IMR-90 (cell line): ENCODE measurements around the gene NEK5. TPM values are rescaled to one million over a fixed set of nuclear protein-coding genes. Genes with fewer than 3 reads are reported as not detected.

Experiments used
- ATAC-seq: fragments of 200-7000 bp; cut with Tn5 transposase; 2 replicates; pipeline ENCODE4 v1.9.1; 2020; ENCODE audit warnings: low read depth, mild to moderate bottlenecking, moderate library complexity
- BruUV-seq: library from RNA; stranded (reverse); fragments of 400-500 nt; replicated peaks from 2 replicates; lab custom pipeline; 2021; lab: Mats Ljungman, UMichigan
- CTCF ChIA-PET: fragments of 300-600 bp; formaldehyde crosslinking; extraction: SDS; loops from one replicate; lab custom pipeline; 2021; ENCODE audit warnings: antibody characterized with exemption; lab: Yijun Ruan, JAX
- POLR2A ChIA-PET: fragments of 300-600 bp; sonication (Branson Sonifier 250); formaldehyde crosslinking; loops from one replicate; lab custom pipeline; 2022; ENCODE audit warnings: antibody characterized with exemption; ENCODE audit not compliant: unreplicated experiment; lab: Charles Lee
- DNase-seq: peaks from one replicate; pipeline ENCODE4 v3.0.0; 2013
- H2AFZ ChIP-seq: replicated peaks from 2 replicates; pipeline ENCODE3; 2013; ENCODE audit warnings: low read length, mild to moderate bottlenecking; ENCODE audit not compliant: poor library complexity
- H2AK5ac ChIP-seq: 2 replicates; pipeline ENCODE4 v1.6.1; 2013; ENCODE audit warnings: low read depth, low read length, inconsistent platforms
- H2AK9ac ChIP-seq: replicated peaks from 2 replicates; pipeline ENCODE3; 2013; ENCODE audit warnings: mild to moderate bottlenecking, low read depth, low read length, moderate library complexity; ENCODE audit not compliant: poor library complexity
- H2BK120ac ChIP-seq: 2 replicates; pipeline ENCODE4 v1.6.1; 2013; ENCODE audit warnings: low read depth, low read length, inconsistent platforms
- H2BK15ac ChIP-seq: 3 replicates; pipeline ENCODE4 v1.6.1; 2013; ENCODE audit warnings: low read depth, low read length, inconsistent platforms
- H2BK20ac ChIP-seq: 2 replicates; pipeline ENCODE4 v1.6.1; 2013; ENCODE audit warnings: low read depth, mild to moderate bottlenecking, inconsistent platforms, low read length, moderate library complexity
- H2BK5ac ChIP-seq: 2 replicates; pipeline ENCODE4 v1.6.1; 2013; ENCODE audit warnings: mild to moderate bottlenecking, low read depth, low read length, inconsistent platforms; ENCODE audit not compliant: poor library complexity, severe bottlenecking
- H3K14ac ChIP-seq: replicated peaks from 2 replicates; pipeline ENCODE4 v1.6.1; 2013; ENCODE audit warnings: low read depth, low read length, inconsistent platforms
- H3K18ac ChIP-seq: 2 replicates; pipeline ENCODE4 v1.6.1; 2013; ENCODE audit warnings: low read depth, low read length, control low read depth
- H3K23ac ChIP-seq: 2 replicates; pipeline ENCODE4 v1.6.1; 2013; ENCODE audit warnings: low read depth, low read length, inconsistent platforms
- H3K27ac ChIP-seq: 2 replicates; pipeline ENCODE4 v1.5.1; 2013; ENCODE audit warnings: mild to moderate bottlenecking, control low read depth, low read length; ENCODE audit not compliant: insufficient read depth
- H3K27me3 ChIP-seq: 2 replicates; pipeline ENCODE4 v1.6.1; 2013; ENCODE audit warnings: low read length; ENCODE audit not compliant: control insufficient read depth, insufficient read depth
- H3K36me3 ChIP-seq: 2 replicates; pipeline ENCODE4 v1.6.1; 2013; ENCODE audit warnings: low read length, mixed read lengths; ENCODE audit not compliant: control insufficient read depth, insufficient read depth
- H3K4ac ChIP-seq: 2 replicates; pipeline ENCODE4 v1.6.1; 2013; ENCODE audit warnings: low read depth, low read length, inconsistent platforms
- H3K4me1 ChIP-seq: 2 replicates; pipeline ENCODE4 v1.6.1; 2013; ENCODE audit warnings: low read length, mixed read lengths; ENCODE audit not compliant: control insufficient read depth, insufficient read depth
- H3K4me2 ChIP-seq: 2 replicates; pipeline ENCODE4 v1.6.1; 2013; ENCODE audit warnings: low read depth, mild to moderate bottlenecking, control low read depth, low read length, moderate library complexity
- H3K4me3 ChIP-seq: 2 replicates; pipeline ENCODE4 v1.5.1; 2013; ENCODE audit warnings: low read depth, mild to moderate bottlenecking, control low read depth, low read length, moderate library complexity; ENCODE audit not compliant: insufficient read depth
- H3K56ac ChIP-seq: 2 replicates; pipeline ENCODE4 v1.6.1; 2013; ENCODE audit warnings: low read length, inconsistent platforms; ENCODE audit not compliant: insufficient read depth; ENCODE audit errors: extremely low read depth
- H3K79me1 ChIP-seq, 2 experiments: 2 replicates each; pipeline ENCODE4 v1.6.1; 2013; ENCODE audit warnings: low read length in 2 of 2, inconsistent platforms in 1 of 2, low read depth in 1 of 2
- H3K9ac ChIP-seq: 2 replicates; pipeline ENCODE4 v1.6.1; 2013; ENCODE audit warnings: low read depth, low read length, control low read depth
- H3K9me1 ChIP-seq: 2 replicates; pipeline ENCODE4 v1.6.1; 2013; ENCODE audit warnings: low read length, inconsistent platforms; ENCODE audit not compliant: insufficient read depth
- H3K9me3 ChIP-seq: 2 replicates; pipeline ENCODE4 v1.6.1; 2013; ENCODE audit warnings: low read length; ENCODE audit not compliant: control insufficient read depth, insufficient read depth
- H4K20me1 ChIP-seq: 2 replicates; pipeline ENCODE4 v1.6.1; 2013; ENCODE audit warnings: low read length, inconsistent platforms; ENCODE audit not compliant: insufficient read depth
- H4K5ac ChIP-seq: 2 replicates; pipeline ENCODE4 v1.6.1; 2013; ENCODE audit warnings: mild to moderate bottlenecking, low read depth, low read length, control low read depth
- H4K8ac ChIP-seq, 2 experiments: 2 replicates each; pipeline ENCODE4 v1.6.1; 2013; ENCODE audit warnings: low read depth in 2 of 2, low read length in 2 of 2, control low read depth in 1 of 2, inconsistent platforms in 1 of 2
- H4K91ac ChIP-seq: 2 replicates; pipeline ENCODE4 v1.6.1; 2013; ENCODE audit warnings: low read depth, low read length, inconsistent platforms; ENCODE audit not compliant: insufficient read depth
- BHLHE40 ChIP-seq: fragments of 150-350 bp; IDR thresholded peaks from 2 replicates; pipeline ENCODE4 v1.6.1; 2016; ENCODE audit warnings: mild to moderate bottlenecking, low read depth, low read length
- CEBPB ChIP-seq: IDR thresholded peaks from 2 replicates; pipeline ENCODE4 v1.6.1; 2012; ENCODE audit warnings: low read depth, low read length, improper control_type of control experiment
- CHD1 ChIP-seq: IDR thresholded peaks from 2 replicates; pipeline ENCODE4 v1.6.1; 2012; ENCODE audit warnings: low read depth, low read length, improper control_type of control experiment
- CTCF ChIP-seq: conservative IDR thresholded peaks from 2 replicates; pipeline ENCODE4 v1.5.1; 2012; ENCODE audit warnings: mild to moderate bottlenecking, low read depth, low read length, improper control_type of control experiment
- ELK1 ChIP-seq: fragments of 150-350 bp; IDR thresholded peaks from 2 replicates; pipeline ENCODE4 v1.6.1; 2016; ENCODE audit warnings: low read depth, mild to moderate bottlenecking, low read length, moderate library complexity, borderline replicate concordance
- FOS ChIP-seq: fragments of 150-350 bp; IDR thresholded peaks from 2 replicates; pipeline ENCODE4 v1.6.1; 2016; ENCODE audit warnings: low read depth, low read length
- MAFK ChIP-seq: IDR thresholded peaks from 2 replicates; pipeline ENCODE4 v1.6.1; 2012; ENCODE audit warnings: low read depth, low read length, improper control_type of control experiment
- MAZ ChIP-seq: IDR thresholded peaks from 2 replicates; pipeline ENCODE4 v1.6.1; 2012; ENCODE audit warnings: low read depth, mild to moderate bottlenecking, low read length, improper control_type of control experiment, moderate library complexity, borderline replicate concordance
- MXI1 ChIP-seq: IDR thresholded peaks from 2 replicates; pipeline ENCODE4 v1.6.1; 2012; ENCODE audit warnings: low read depth, mild to moderate bottlenecking, low read length, moderate library complexity, borderline replicate concordance
- NFE2L2 ChIP-seq: fragments of 150-350 bp; IDR thresholded peaks from 2 replicates; pipeline ENCODE4 v1.6.1; 2016; ENCODE audit warnings: low read depth, mild to moderate bottlenecking, low read length
- POLR2A ChIP-seq: IDR thresholded peaks from 2 replicates; pipeline ENCODE4 v1.6.1; 2012; ENCODE audit warnings: mild to moderate bottlenecking, low read depth, low read length
- RAD21 ChIP-seq: IDR thresholded peaks from 2 replicates; pipeline ENCODE4 v1.6.1; 2012; ENCODE audit warnings: low read length, improper control_type of control experiment
- RCOR1 ChIP-seq: IDR thresholded peaks from 2 replicates; pipeline ENCODE4 v1.6.1; 2012; ENCODE audit warnings: mild to moderate bottlenecking, low read length, improper control_type of control experiment; ENCODE audit not compliant: insufficient replicate concordance
- RFX5 ChIP-seq: IDR thresholded peaks from 2 replicates; pipeline ENCODE4 v1.8.0; 2012; ENCODE audit warnings: low read depth, mild to moderate bottlenecking, low read length, moderate library complexity
- SMC3 ChIP-seq: fragments of 150-350 bp; IDR thresholded peaks from 2 replicates; pipeline ENCODE4 v1.6.1; 2016; ENCODE audit warnings: low read depth, mild to moderate bottlenecking, antibody characterized with exemption, low read length, moderate library complexity
- USF2 ChIP-seq: fragments of 150-350 bp; IDR thresholded peaks from 2 replicates; pipeline ENCODE4 v1.6.1; 2017; ENCODE audit warnings: mild to moderate bottlenecking, antibody characterized with exemption, low read length, low read depth
- WGBS, 2 experiments: methylation state at CpG; one replicate each; pipeline versions ENCODE4 v1.1.5 to v1.1.7; 2013; ENCODE audit warnings: missing lambda C conversion rate in 2 of 2; ENCODE audit not compliant: insufficient read length in 1 of 2; ENCODE audit errors: extremely low coverage in 2 of 2; 5-methylcytosine and 5-hydroxymethylcytosine counted together
- dilution Hi-C: fragments of 300-500 bp; cut with HindIII; formaldehyde crosslinking; loops from one replicate; pipeline ENCODE4 v1.14.3; 2018; ENCODE audit warnings: low sequenced_read_pairs; ENCODE audit not compliant: unreplicated experiment
- in situ Hi-C: fragments of 300-500 bp; cut with MboI; formaldehyde crosslinking; loops from 3 replicates; pipeline ENCODE4 v1.14.3; 2019; ENCODE audit warnings: low sequenced_read_pairs, inconsistent platforms, mixed read lengths
- intact Hi-C: fragments of 100-400 bp; cut with micrococcal nuclease; formaldehyde crosslinking; loops from 2 replicates; pipeline ENCODE4 v1.10.0; 2022
- polyA plus RNA-seq, 3 experiments: library from polyadenylated mRNA; depleted of rRNA; stranded (reverse); fragments of >200 nt; gene quantifications; 2 replicates each; pipeline ENCODE4 v1.2.3, GENCODE V29; 2012; ENCODE audit warnings: low replicate concordance in 1 of 3
- total RNA-seq: library from RNA; depleted of rRNA; stranded (reverse); fragments of >200 nt; gene quantifications from 2 replicates; pipeline ENCODE4 v1.2.3, GENCODE V29; 2012

Gene NEK5
- total and polyA plus RNA-seq, 2 of the 4 experiments (the other 2 are of a cell fraction), result not detected

DNA sequence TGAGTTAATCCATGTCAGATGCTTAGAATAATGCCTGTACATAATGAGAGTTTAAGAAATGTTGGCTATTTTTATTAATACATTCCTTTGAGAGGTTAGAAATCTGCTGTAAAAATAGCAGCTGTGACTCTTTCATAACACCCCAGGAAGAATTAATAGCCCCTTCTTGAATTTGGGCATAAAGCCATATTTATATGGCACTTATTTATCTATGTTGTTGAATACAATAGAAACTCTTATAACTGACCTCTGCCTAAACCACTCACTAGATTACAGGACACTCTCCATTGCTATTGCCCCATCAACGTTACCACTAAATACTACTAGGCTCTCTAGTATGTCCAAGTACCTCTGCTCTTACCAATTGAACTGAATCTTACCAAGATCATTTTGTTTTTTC lies 16.3 kb downstream of the NEK5 start:
- ChIA-PET POLR2A (no interaction called here), CTCF (no interaction called here)
- no peak overlapping the region for H3K4me3 ChIP-seq
- H2BK120ac ChIP-seq, result no peak overlapping the region
- ATAC-seq (no peak), DNase-seq (no peak)
- no peak overlapping the region for H2BK15ac ChIP-seq
- intact Hi-C loops (no loop called here), in situ Hi-C loops (loop anchor here (25.0 kb wide), 1 partner anchor 975 kb away; no protein-coding TSS in a partner anchor), dilution Hi-C loops (no loop called here)
- H3K4me2 ChIP-seq, result no peak overlapping the region
- H4K8ac ChIP-seq, result no peak overlapping the region
- H4K91ac ChIP-seq, result no peak overlapping the region
- WGBS, 2 experiments, result 0% methylated on average over 1 of the region's 1 CpG; no CpG with 5 or more reads in 1 of the 2 experiments
- H3K4me1 ChIP-seq, result no peaks in the 10 kb centered on the region
- no peak overlapping the region for H3K56ac ChIP-seq
- BruUV-seq, result no TSS peak
- no peaks in the 10 kb centered on the region for H3K9me3 ChIP-seq
- no peak overlapping the region for H3K4ac ChIP-seq
- no peaks in the 10 kb centered on the region for H4K20me1 ChIP-seq
- no peak overlapping the region for H3K14ac ChIP-seq
- no peaks in the 10 kb centered on the region for H3K36me3 ChIP-seq
- H3K27me3 ChIP-seq, result peaks cover 10% of the 10 kb centered on the region
- no peak overlapping the region for H3K18ac ChIP-seq
- H3K27ac ChIP-seq, result no peak overlapping the region
- TF ChIP-seq RAD21, result no peak
- no peak for TF ChIP-seq MXI1
- no peak for TF ChIP-seq RCOR1
- no peak for TF ChIP-seq NFE2L2
- TF ChIP-seq ELK1, result no peak
- TF ChIP-seq FOS, result no peak
- no peak for TF ChIP-seq USF2
- no peak for TF ChIP-seq CEBPB
- TF ChIP-seq BHLHE40, result no peak
- TF ChIP-seq RFX5, result no peak
- no peak for TF ChIP-seq SMC3
- no peak for TF ChIP-seq CTCF
- no peak for TF ChIP-seq MAFK
- no peak for TF ChIP-seq POLR2A
- no peak for TF ChIP-seq MAZ
- TF ChIP-seq CHD1, result no peak
- H2BK20ac ChIP-seq, result no peak overlapping the region
- H3K79me1 ChIP-seq, result no peaks in the 10 kb centered on the region
- H3K9me1 ChIP-seq, result no peaks in the 10 kb centered on the region
- H3K9ac ChIP-seq, result no peak overlapping the region
- no peak overlapping the region for H2AK9ac ChIP-seq
- H2BK5ac ChIP-seq, result no peak overlapping the region
- no peak overlapping the region for H3K23ac ChIP-seq
- no peak overlapping the region for H2AFZ ChIP-seq
- H2AK5ac ChIP-seq, result no peak overlapping the region
- H4K5ac ChIP-seq, result no peak overlapping the region
